ENCODE results near the gene FMN2. TPM values are rescaled to one million over a fixed set of nuclear protein-coding genes. Genes with fewer than 3 reads are reported as not detected.
"Not testable (repeated sequence)": the region's sequence is repeated elsewhere in the genome, so short reads cannot be mapped to it uniquely, and the experiment has no call there.

The FMN2 gene
- total RNA-seq, 4 donors from 2014 or later, result 0.46 to 1.4 (median 0.49) TPM; not detected in 1

DNA sequence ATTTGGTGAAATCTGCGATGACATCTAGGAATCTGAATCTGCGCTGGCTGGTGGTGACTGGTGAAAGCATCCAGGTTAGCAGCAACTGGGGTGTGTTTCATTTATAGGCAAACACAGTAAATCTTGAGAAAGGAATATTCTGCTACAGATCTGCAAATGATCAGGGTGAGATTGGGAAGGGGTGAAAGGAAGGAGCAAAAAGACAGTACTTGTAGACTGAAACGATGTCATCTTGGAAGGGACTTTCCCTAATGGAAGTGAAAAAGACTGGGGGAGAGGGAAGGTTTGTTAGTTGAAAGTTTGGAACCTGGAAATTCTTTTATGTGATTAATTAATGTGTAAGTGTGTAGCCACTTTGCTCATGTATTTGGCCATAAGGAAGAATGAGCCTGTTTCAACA lies 228.3 kb downstream of the FMN2 start:
- TF ChIP-seq, protein P1, sequence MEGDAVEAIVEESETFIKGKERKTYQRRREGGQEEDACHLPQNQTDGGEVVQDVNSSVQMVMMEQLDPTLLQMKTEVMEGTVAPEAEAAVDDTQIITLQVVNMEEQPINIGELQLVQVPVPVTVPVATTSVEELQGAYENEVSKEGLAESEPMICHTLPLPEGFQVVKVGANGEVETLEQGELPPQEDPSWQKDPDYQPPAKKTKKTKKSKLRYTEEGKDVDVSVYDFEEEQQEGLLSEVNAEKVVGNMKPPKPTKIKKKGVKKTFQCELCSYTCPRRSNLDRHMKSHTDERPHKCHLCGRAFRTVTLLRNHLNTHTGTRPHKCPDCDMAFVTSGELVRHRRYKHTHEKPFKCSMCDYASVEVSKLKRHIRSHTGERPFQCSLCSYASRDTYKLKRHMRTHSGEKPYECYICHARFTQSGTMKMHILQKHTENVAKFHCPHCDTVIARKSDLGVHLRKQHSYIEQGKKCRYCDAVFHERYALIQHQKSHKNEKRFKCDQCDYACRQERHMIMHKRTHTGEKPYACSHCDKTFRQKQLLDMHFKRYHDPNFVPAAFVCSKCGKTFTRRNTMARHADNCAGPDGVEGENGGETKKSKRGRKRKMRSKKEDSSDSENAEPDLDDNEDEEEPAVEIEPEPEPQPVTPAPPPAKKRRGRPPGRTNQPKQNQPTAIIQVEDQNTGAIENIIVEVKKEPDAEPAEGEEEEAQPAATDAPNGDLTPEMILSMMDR (IDR thresholded peaks at IDR 0.05), result no peak
- intact Hi-C loops (cut with DNase I; ENCODE audit: low total_unique reads), result no loop called here
- no peak for DNase-seq (ENCODE audit: low spot score in 2 of 2)
- WGBS, 2 donors, result 89 to 93% methylated on average over 3 of the region's 3 CpGs
- no peak overlapping the region for H3K4me3 ChIP-seq (ENCODE audit: low read depth, poor library complexity, severe bottlenecking)

DNA sequence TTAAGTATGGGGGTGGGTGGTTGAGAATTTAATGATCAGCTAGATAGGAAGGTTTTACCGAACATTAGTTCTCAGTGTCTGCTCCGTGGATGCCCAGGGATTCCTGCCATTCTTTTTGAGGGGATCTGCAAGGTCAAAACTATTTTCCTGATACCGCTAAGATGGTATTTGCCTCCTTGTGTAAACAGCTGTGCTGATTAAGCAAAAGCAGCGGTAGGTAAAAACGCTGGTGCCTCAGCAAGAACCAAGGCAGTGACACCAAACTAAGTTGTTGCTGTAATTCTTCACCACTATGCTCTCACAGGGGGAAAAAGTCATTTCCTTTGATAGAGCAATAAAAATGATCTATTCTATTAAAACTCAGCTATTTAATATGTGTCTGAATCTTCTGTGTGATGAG lies 229.0 kb downstream of the FMN2 start:
- no peak for DNase-seq (ENCODE audit: low spot score in 2 of 2)
- 77 to 85% methylated on average over 5 of the region's 5 CpGs for WGBS, 2 donors
- TF ChIP-seq, protein P1 (IDR thresholded peaks at IDR 0.05), result no peak
- no peak for TF ChIP-seq POLR2A (IDR thresholded peaks at IDR 0.05)
- intact Hi-C loops (cut with DNase I; ENCODE audit: low total_unique reads), result no loop called here
- H3K4me3 ChIP-seq (ENCODE audit: low read depth, poor library complexity, severe bottlenecking), result no peak overlapping the region

DNA sequence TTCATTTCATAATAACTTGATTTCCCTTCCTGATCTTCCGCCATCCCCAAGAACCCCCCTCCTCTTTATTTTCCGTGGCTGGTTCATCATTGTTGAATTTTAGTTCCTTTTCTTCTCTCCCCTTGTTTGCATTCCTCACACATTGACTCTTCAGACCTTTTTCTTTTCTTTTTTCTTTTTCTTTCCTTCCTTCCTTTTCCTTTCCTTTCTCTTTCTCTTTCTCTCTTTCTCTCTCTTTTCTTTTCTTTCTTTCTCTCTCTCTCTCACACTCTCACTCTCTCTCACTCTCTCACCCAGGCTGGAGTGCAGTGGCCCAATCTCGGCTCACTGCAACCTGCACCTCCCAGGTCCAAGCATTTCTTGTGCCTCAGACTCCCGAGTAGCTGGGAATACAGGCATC lies 231.3 kb downstream of the FMN2 start:
- intact Hi-C loops (cut with DNase I; ENCODE audit: low total_unique reads), result no loop called here
- TF ChIP-seq, protein P1 (IDR thresholded peaks at IDR 0.05), result no peak
- no peak for TF ChIP-seq POLR2A (IDR thresholded peaks at IDR 0.05)
- no peak overlapping the region for H3K4me3 ChIP-seq (ENCODE audit: low read depth, poor library complexity, severe bottlenecking)
- DNase-seq (ENCODE audit: low spot score in 2 of 2), result no peak
- 84 to 85% methylated on average over 4 of the region's 4 CpGs for WGBS, 2 donors

DNA sequence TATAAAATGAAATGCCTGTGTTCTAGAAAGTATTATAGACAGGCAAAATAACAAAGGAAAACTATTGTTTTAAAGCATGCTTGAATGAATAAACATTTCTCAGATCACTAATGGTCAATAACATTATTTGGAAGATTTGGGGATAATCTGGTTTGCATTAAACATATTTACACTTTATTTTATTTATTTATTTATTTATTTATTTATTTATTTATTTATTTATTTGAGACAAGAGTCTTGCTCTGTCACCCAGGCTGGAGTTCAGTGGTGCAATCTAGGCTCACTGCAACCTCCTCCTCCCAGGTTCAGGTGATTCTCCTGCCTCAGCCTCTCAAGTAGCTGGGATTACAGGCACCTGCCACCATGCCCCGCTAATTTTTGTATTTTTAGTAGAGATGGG lies 236.7 kb downstream of the FMN2 start:
- H3K4me3 ChIP-seq (ENCODE audit: low read depth, poor library complexity, severe bottlenecking); intact Hi-C loops (cut with DNase I; ENCODE audit: low total_unique reads); DNase-seq (ENCODE audit: low spot score in 2 of 2): not testable (repeated sequence)
- WGBS, 2 donors, result 81 to 96% methylated on average over 1 of the region's 1 CpG

DNA sequence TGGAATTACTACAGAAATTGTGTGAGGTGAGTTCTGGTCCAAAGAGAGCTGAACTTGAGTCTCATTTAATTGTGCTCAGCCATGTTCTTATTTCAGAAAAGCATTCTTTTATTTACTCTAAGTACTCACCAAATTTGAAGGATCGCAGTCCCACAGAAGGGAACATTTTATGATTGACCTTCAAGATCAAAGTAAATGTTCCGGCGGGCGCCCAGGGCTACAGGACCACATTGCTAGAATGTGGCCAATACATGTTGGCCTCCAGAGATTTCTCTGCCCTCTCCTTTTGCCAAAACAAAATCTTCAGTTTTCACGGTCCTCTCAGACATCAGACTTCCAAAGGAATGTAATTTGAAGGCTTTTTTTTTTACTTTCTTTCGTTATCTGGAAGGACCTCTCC lies 237.8 kb downstream of the FMN2 start:
- TF ChIP-seq, protein P1 (IDR thresholded peaks at IDR 0.05), result no peak
- TF ChIP-seq POLR2A (IDR thresholded peaks at IDR 0.05), result no peak
- 66 to 68% methylated on average over 6 of the region's 6 CpGs for WGBS, 2 donors
- no peak for DNase-seq (ENCODE audit: low spot score in 2 of 2)
- no peak overlapping the region for H3K4me3 ChIP-seq (ENCODE audit: low read depth, poor library complexity, severe bottlenecking)
- intact Hi-C loops (cut with DNase I; ENCODE audit: low total_unique reads), result no loop called here

DNA sequence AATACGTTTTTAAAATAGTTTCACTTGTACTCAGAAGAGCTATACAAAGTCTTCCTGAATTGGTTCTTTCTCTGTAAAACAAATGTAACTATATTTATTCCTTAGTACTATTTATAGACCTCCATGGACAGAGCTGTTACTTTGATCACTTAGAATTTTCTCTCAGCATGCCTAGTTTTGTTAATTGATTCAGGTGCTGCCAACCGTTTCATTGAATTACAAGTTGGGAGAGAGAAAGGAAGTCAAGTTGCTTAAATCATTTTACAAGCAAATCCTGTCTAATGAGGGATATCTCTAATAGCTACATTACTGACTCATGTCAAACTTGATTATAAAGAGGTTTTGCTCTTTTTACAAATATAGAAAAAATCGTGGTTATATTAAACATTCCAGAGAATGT lies 241.0 kb downstream of the FMN2 start:
- WGBS, 2 donors, result 43 to 54% methylated on average over 3 of the region's 3 CpGs
- no peak for TF ChIP-seq POLR2A (IDR thresholded peaks at IDR 0.05)
- TF ChIP-seq, protein P1 (IDR thresholded peaks at IDR 0.05), result no peak
- no peak for DNase-seq (ENCODE audit: low spot score in 2 of 2)
- intact Hi-C loops (cut with DNase I; ENCODE audit: low total_unique reads), result no loop called here
- H3K4me3 ChIP-seq (ENCODE audit: low read depth, poor library complexity, severe bottlenecking), result no peak overlapping the region

Data from lower leg skin (tissue), 4 donors.